HFFc6 (cell line): Measurements from ENCODE around the gene RXRG. TPM values are rescaled to one million over a fixed set of nuclear protein-coding genes. Genes with fewer than 3 reads are reported as not detected.
A peak's percentile ranks its signal among the peaks of the same experiment; 100 is the strongest.

ENCODE experiments used
- DNase-seq: peaks from one replicate; pipeline ENCODE4 v3.0.0-alpha.2; 2018
- H3K27ac Mint-ChIP-seq: 2 replicates; pipeline ENCODE4 v1.8.0; 2020; ENCODE audit warnings: mild to moderate bottlenecking, mixed read lengths
- H3K27me3 Mint-ChIP-seq: 2 replicates; pipeline ENCODE4 v1.8.0; 2021; ENCODE audit warnings: mild to moderate bottlenecking, moderate library complexity, mixed read lengths; ENCODE audit not compliant: insufficient read depth
- H3K36me3 Mint-ChIP-seq: 2 replicates; pipeline ENCODE4 v1.8.0; 2021; ENCODE audit warnings: low read depth, mixed read lengths
- H3K4me1 Mint-ChIP-seq: 2 replicates; pipeline ENCODE4 v1.8.0; 2020; ENCODE audit warnings: low read depth, mixed read lengths
- H3K4me3 Mint-ChIP-seq: 2 replicates; pipeline ENCODE4 v1.8.0; 2020; ENCODE audit warnings: mild to moderate bottlenecking, moderate library complexity, mixed read lengths
- H3K9me3 Mint-ChIP-seq: 2 replicates; pipeline ENCODE4 v1.8.0; 2020; ENCODE audit warnings: mild to moderate bottlenecking, mixed read lengths
- CTCF ChIP-seq: fragments of 200-600 bp; sonication (generic); IDR thresholded peaks from 2 replicates; pipeline ENCODE4 v1.5.0; 2021; ENCODE audit warnings: antibody characterized with exemption, mild to moderate bottlenecking
- total RNA-seq, 6 experiments: library from RNA; stranded (reverse); fragmentation: NEBNext Ultra II Directional; extraction: Animal tissue kit (Norgen Biotek cat#: 25700); gene quantifications; 2 replicates in 1 of 6; 3 replicates in 5 of 6; pipeline ENCODE4 v1.2.3, GENCODE V29; 2021

The RXRG gene
- total RNA-seq, 6 experiments from 2014 or later, result not detected

GRCh38 chr1:165371588-165372225 is 73.2 kb downstream of the RXRG start:
- peaks cover 14% of the 10 kb centered on the region for H3K4me1 Mint-ChIP-seq
- H3K27me3 Mint-ChIP-seq, result peaks cover 32% of the 10 kb centered on the region
- H3K4me3 Mint-ChIP-seq, result no peak overlapping the region

GRCh38 chr1:165369255-165369848 is 75.6 kb downstream of the RXRG start:
- H3K4me3 Mint-ChIP-seq, result no peak overlapping the region
- no peak overlapping the region for H3K27ac Mint-ChIP-seq
- no peaks in the 10 kb centered on the region for H3K36me3 Mint-ChIP-seq
- peaks cover 26% of the 10 kb centered on the region for H3K27me3 Mint-ChIP-seq
- peak; percentile 42 for DNase-seq
- TF ChIP-seq CTCF, result peak; percentile 88
- no peaks in the 10 kb centered on the region for H3K9me3 Mint-ChIP-seq
- no peaks in the 10 kb centered on the region for H3K4me1 Mint-ChIP-seq

More at GRCh38 chr1:165371588-165372225, 73.2 kb downstream of the RXRG start:
- Mint-ChIP-seq H3K36me3 (no peaks in the 10 kb centered on the region), H3K9me3 (no peaks in the 10 kb centered on the region), H3K27ac (no peak overlapping the region)
- no peak for DNase-seq
- no peak for TF ChIP-seq CTCF

- peaks cover 29% of the 10 kb centered on the region for H3K27me3 Mint-ChIP-seq
- no peaks in the 10 kb centered on the region for H3K4me1 Mint-ChIP-seq
- DNase-seq, result peak; percentile 47
- no peaks in the 10 kb centered on the region for H3K36me3 Mint-ChIP-seq
- H3K4me3 Mint-ChIP-seq, result no peak overlapping the region
- H3K9me3 Mint-ChIP-seq, result no peaks in the 10 kb centered on the region
- peak; percentile 97 for TF ChIP-seq CTCF
- H3K27ac Mint-ChIP-seq, result no peak overlapping the region
Observed at GRCh38 chr1:165367375-165367993, 77.4 kb downstream of the RXRG start.

GRCh38 chr1:165365341-165365740 is 79.6 kb downstream of the RXRG start:
- H3K27me3 Mint-ChIP-seq, result peaks cover 21% of the 10 kb centered on the region
- H3K4me3 Mint-ChIP-seq, result no peak overlapping the region

GRCh38 chr1:165364568-165365133 is 80.3 kb downstream of the RXRG start:
- Mint-ChIP-seq H3K4me1 (no peaks in the 10 kb centered on the region), H3K9me3 (no peaks in the 10 kb centered on the region), H3K4me3 (no peak overlapping the region), H3K36me3 (no peaks in the 10 kb centered on the region), H3K27ac (no peak overlapping the region), H3K27me3 (peaks cover 24% of the 10 kb centered on the region)
- TF ChIP-seq CTCF, result no peak
- DNase-seq, result no peak

More at GRCh38 chr1:165365341-165365740, 79.6 kb downstream of the RXRG start:
- H3K27ac Mint-ChIP-seq, result no peak overlapping the region
- no peak for TF ChIP-seq CTCF
- no peaks in the 10 kb centered on the region for H3K36me3 Mint-ChIP-seq
- no peaks in the 10 kb centered on the region for H3K4me1 Mint-ChIP-seq
- no peak for DNase-seq
- no peaks in the 10 kb centered on the region for H3K9me3 Mint-ChIP-seq
